A549 (cell line): ENCODE results near the gene VNN1. TPM values are rescaled to one million over a fixed set of nuclear protein-coding genes. Genes with fewer than 3 reads are reported as not detected.

Source experiments
- ATAC-seq, 2 experiments: fragments of 200-7000 bp in 1 of 2; fragments of >200 bp in 1 of 2; cut with Nextera tagmentation in 1 of 2; cut with Tn5 transposase in 1 of 2; 3 replicates each; pipeline versions ENCODE4 v1.8.0 to v1.9.1; 2018 to 2020; ENCODE audit warnings: mild to moderate bottlenecking in 1 of 2, moderate library complexity in 1 of 2
- CTCF ChIA-PET: fragments of 300-600 bp; sonication (Branson Sonifier 250); formaldehyde crosslinking; extraction: SDS; loops from one replicate; lab custom pipeline; 2021; ENCODE audit warnings: antibody characterized with exemption, inconsistent platforms; lab: Yijun Ruan, JAX
- POLR2A ChIA-PET: fragments of 350-600 bp; formaldehyde crosslinking; extraction: SDS; loops from one replicate; lab custom pipeline; 2021; ENCODE audit warnings: antibody characterized with exemption, inconsistent platforms; lab: Yijun Ruan, JAX
- DNase-seq, 2 experiments: peaks; one replicate each; pipeline versions ENCODE4 v3.0.0 to v3.0.0-alpha.2; 2011 to 2016; ENCODE audit warnings: low read depth in 1 of 2, low spot score in 1 of 2
- FAIRE-seq: peaks from 2 replicates; lab custom pipeline; 2011; peaks lifted over from hg19 to GRCh38; lab: Jason Lieb, UNC
- H3K27ac ChIP-seq, 2 experiments: fragments of >200 bp; sonication (Bioruptor Twin); formaldehyde crosslinking; 3 replicates each; pipeline ENCODE4 v1.5.1; 2016 to 2017
- H3K4me1 ChIP-seq: fragments of >200 bp; sonication (Bioruptor Twin); formaldehyde crosslinking; 3 replicates; pipeline ENCODE4 v1.6.1; 2016
- H3K4me2 ChIP-seq: fragments of >200 bp; sonication (Bioruptor Twin); formaldehyde crosslinking; 3 replicates; pipeline ENCODE4 v1.6.1; 2016
- H3K4me3 ChIP-seq: fragments of >200 bp; sonication (Bioruptor Twin); formaldehyde crosslinking; 3 replicates; pipeline ENCODE4 v1.5.1; 2016
- H3K9me3 ChIP-seq: fragments of >200 bp; sonication (Bioruptor Twin); formaldehyde crosslinking; 3 replicates; pipeline ENCODE4 v1.6.1; 2016
- CEBPB ChIP-seq, 2 experiments: fragments of >200 bp in 1 of 2; sonication (Bioruptor Twin) in 1 of 2; formaldehyde crosslinking in 1 of 2; IDR thresholded peaks; 2 replicates each; pipeline ENCODE4 v1.6.1; 2012 to 2016
- CHD2 ChIP-seq: fragments of 150-350 bp; IDR thresholded peaks from 2 replicates; pipeline ENCODE4 v1.6.1; 2014; ENCODE audit warnings: low read length; ENCODE audit not compliant: partially characterized antibody
- E2F6 ChIP-seq: IDR thresholded peaks from 2 replicates; pipeline ENCODE4 v1.6.1; 2012; ENCODE audit warnings: low read depth, borderline replicate concordance
- EHF ChIP-seq: fragments of 250-450 bp; sonication (Bioruptor Pico); IDR thresholded peaks from 2 replicates; pipeline ENCODE4 v1.5.0; 2020; ENCODE audit warnings: mild to moderate bottlenecking
- EHMT2 ChIP-seq: fragments of 200-600 bp; sonication (generic); IDR thresholded peaks from 2 replicates; pipeline ENCODE4 v1.6.1; 2016; ENCODE audit warnings: antibody characterized with exemption, low read depth, mild to moderate bottlenecking, moderate library complexity
- FOSL2 ChIP-seq, 2 experiments: fragments of 450-650 bp in 1 of 2; fragments of >200 bp in 1 of 2; sonication (Bioruptor Twin) in 1 of 2; formaldehyde crosslinking; IDR thresholded peaks; 2 replicates each; pipeline versions ENCODE4 v1.5.0 to v1.6.1; 2016 to 2020; ENCODE audit warnings: mild to moderate bottlenecking in 1 of 2, moderate library complexity in 1 of 2
- HDAC2 ChIP-seq: fragments of 200-600 bp; sonication (generic); IDR thresholded peaks from 2 replicates; pipeline ENCODE4 v1.6.1; 2016
- HES2 ChIP-seq: fragments of >200 bp; sonication (Bioruptor Twin); formaldehyde crosslinking; IDR thresholded peaks from 2 replicates; pipeline ENCODE4 v1.6.1; 2016
- HMGXB4 ChIP-seq: fragments of 250-450 bp; sonication (Bioruptor Pico); IDR thresholded peaks from 2 replicates; pipeline ENCODE4 v1.5.0; 2021; ENCODE audit warnings: mild to moderate bottlenecking, moderate library complexity, borderline replicate concordance
- HOXA7 ChIP-seq: fragments of 250-450 bp; sonication (Bioruptor Pico); IDR thresholded peaks from 2 replicates; pipeline ENCODE4 v1.5.0; 2020; ENCODE audit warnings: mild to moderate bottlenecking, moderate library complexity
- HOXB13 ChIP-seq: fragments of 250-450 bp; sonication (Bioruptor Pico); IDR thresholded peaks from 2 replicates; pipeline ENCODE4 v1.5.0; 2020; ENCODE audit warnings: low read depth, mild to moderate bottlenecking, moderate library complexity
- HOXB5 ChIP-seq: fragments of 250-450 bp; sonication (Bioruptor Pico); IDR thresholded peaks from 2 replicates; pipeline ENCODE4 v1.5.0; 2020; ENCODE audit warnings: mild to moderate bottlenecking, moderate library complexity
- KDM1A ChIP-seq: fragments of 200-600 bp; sonication (generic); IDR thresholded peaks from 2 replicates; pipeline ENCODE4 v1.6.1; 2016; ENCODE audit warnings: low read depth, mild to moderate bottlenecking
- KDM5A ChIP-seq: fragments of 200-600 bp; sonication (generic); IDR thresholded peaks from 2 replicates; pipeline ENCODE4 v1.6.1; 2016; ENCODE audit warnings: antibody characterized with exemption, mild to moderate bottlenecking
- MAZ ChIP-seq: fragments of 150-350 bp; IDR thresholded peaks from 2 replicates; pipeline ENCODE4 v1.6.1; 2014; ENCODE audit warnings: antibody characterized with exemption, low read depth, low read length, borderline replicate concordance
- MYC ChIP-seq: IDR thresholded peaks from 2 replicates; pipeline ENCODE4 v1.6.1; 2012; ENCODE audit warnings: mild to moderate bottlenecking, inconsistent platforms, low read length, improper control_type of control experiment, borderline replicate concordance
- NPAS2 ChIP-seq: fragments of 250-450 bp; sonication (Bioruptor Pico); IDR thresholded peaks from 2 replicates; pipeline ENCODE4 v1.8.0; 2022; ENCODE audit warnings: mild to moderate bottlenecking, moderate library complexity, borderline replicate concordance
- NR3C1 ChIP-seq: fragments of >200 bp; sonication (Bioruptor Twin); formaldehyde crosslinking; IDR thresholded peaks from 3 replicates; pipeline ENCODE4 v1.6.1; 2017
- PBX3 ChIP-seq: IDR thresholded peaks from 2 replicates; pipeline ENCODE4 v1.6.1; 2012
- PHF8 ChIP-seq: fragments of 200-600 bp; sonication (generic); IDR thresholded peaks from 2 replicates; pipeline ENCODE4 v1.6.1; 2016; ENCODE audit warnings: low read depth, mild to moderate bottlenecking, antibody characterized with exemption, moderate library complexity, borderline replicate concordance
- POLR2A ChIP-seq: IDR thresholded peaks from 2 replicates; pipeline ENCODE4 v1.6.1; 2012; ENCODE audit warnings: mild to moderate bottlenecking, low read length
- RARB ChIP-seq: fragments of 250-450 bp; sonication (Bioruptor Pico); IDR thresholded peaks from 2 replicates; pipeline ENCODE4 v1.8.0; 2021; ENCODE audit warnings: mild to moderate bottlenecking, moderate library complexity
- RCOR1 ChIP-seq: fragments of 150-350 bp; IDR thresholded peaks from 2 replicates; pipeline ENCODE4 v1.6.1; 2014; ENCODE audit warnings: antibody characterized with exemption, low read length, low read depth
- RNF2 ChIP-seq: fragments of 200-600 bp; sonication (generic); IDR thresholded peaks from 2 replicates; pipeline ENCODE4 v1.6.1; 2016; ENCODE audit warnings: low read depth, mild to moderate bottlenecking, antibody characterized with exemption, moderate library complexity, borderline replicate concordance
- SREBF2 ChIP-seq: fragments of 450-650 bp; IDR thresholded peaks from 2 replicates; pipeline ENCODE4 v1.6.1; 2014; ENCODE audit warnings: mild to moderate bottlenecking, moderate library complexity
- TFCP2L1 ChIP-seq: fragments of 250-450 bp; sonication (Bioruptor Pico); IDR thresholded peaks from 2 replicates; pipeline ENCODE4 v1.5.0; 2021; ENCODE audit warnings: mild to moderate bottlenecking
- ZC3H11A ChIP-seq: fragments of 450-650 bp; IDR thresholded peaks from 2 replicates; pipeline ENCODE4 v1.6.1; 2014; ENCODE audit warnings: antibody characterized with exemption, mild to moderate bottlenecking
- WGBS: methylation state at CpG from one replicate; pipeline ENCODE4 v1.1.6; 2017; ENCODE audit errors: missing lambda C conversion rate; 5-methylcytosine and 5-hydroxymethylcytosine counted together
- polyA plus RNA-seq, 4 experiments: library from polyadenylated mRNA; depleted of rRNA in 3 of 4; stranded (reverse); fragments of >200 nt; fragmentation: RNase III in 1 of 4; extraction: RNeasy Plus Mini Kit Qiagen cat#74134 plus additional on column Dnase treatment in 1 of 4; gene quantifications; 2 replicates in 3 of 4; 3 replicates in 1 of 4; pipeline ENCODE4 v1.2.3, GENCODE V29; 2011 to 2017
- TF ChIP-seq, protein P1 (sequence below): IDR thresholded peaks from 2 replicates; pipeline ENCODE4 v1.6.1; 2012
- TF ChIP-seq, protein P2 (sequence below): fragments of 150-350 bp; IDR thresholded peaks from 2 replicates; pipeline ENCODE4 v1.6.1; 2014; ENCODE audit warnings: low read depth, mild to moderate bottlenecking, low read length

Gene VNN1
- polyA plus RNA-seq, 2 of the 4 experiments (the other 2 are of a cell fraction): 0.03 to 0.09 TPM

GRCh38 chr6:132698608-132699007, 15.2 kb downstream of the VNN1 start:
- ATAC-seq: no peak
- no peaks in the 10 kb centered on the region for H3K4me1 ChIP-seq
- 8% methylated on average over 1 of the region's 1 CpG for WGBS
- H3K27ac ChIP-seq: no peak overlapping the region
- H3K4me2 ChIP-seq: no peak overlapping the region
- TF ChIP-seq CEBPB (IDR thresholded peaks at IDR 0.05) (no peak), POLR2A (no peak), NPAS2 (no peak), RCOR1 (no peak), EHF (CRISPR knock-in tag) (no peak), MAZ (no peak), PBX3 (no peak), KDM5A (no peak), PHF8 (no peak)
- TF ChIP-seq, protein P1, sequence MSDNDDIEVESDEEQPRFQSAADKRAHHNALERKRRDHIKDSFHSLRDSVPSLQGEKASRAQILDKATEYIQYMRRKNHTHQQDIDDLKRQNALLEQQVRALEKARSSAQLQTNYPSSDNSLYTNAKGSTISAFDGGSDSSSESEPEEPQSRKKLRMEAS: no peak
- TF ChIP-seq, all 56 proteins: peak for 0
- Histone ChIP-seq H3K9me3 (no peaks in the 10 kb centered on the region), H3K4me3 (no peak overlapping the region)
- FAIRE-seq (no peak), DNase-seq (no peak)
- ChIA-PET POLR2A (no interaction called here), CTCF (no interaction called here)

GRCh38 chr6:132695773-132696172, 18.1 kb downstream of the VNN1 start:
- FAIRE-seq (no peak), ATAC-seq (no peak), DNase-seq (no peak)
- CTCF ChIA-PET: no interaction called here
- WGBS: 11% methylated on average over 1 of the region's 1 CpG
- Histone ChIP-seq H3K9me3 (no peaks in the 10 kb centered on the region), H3K27ac (no peak overlapping the region), H3K4me3 (no peak overlapping the region), H3K4me1 (no peaks in the 10 kb centered on the region; the same call in 2 of the 3 replicates), H3K4me2 (no peak overlapping the region)
- POLR2A ChIA-PET: no interaction called here
- no peak for TF ChIP-seq HDAC2
- TF ChIP-seq HOXA7: no peak
- TF ChIP-seq RCOR1: no peak
- TF ChIP-seq PHF8: no peak
- no peak for TF ChIP-seq NR3C1
- TF ChIP-seq HOXB13: no peak
- no peak for TF ChIP-seq EHF (CRISPR knock-in tag)
- TF ChIP-seq KDM5A: no peak
- TF ChIP-seq RARB (CRISPR knock-in tag): no peak
- no peak for TF ChIP-seq EHMT2
- no peak for TF ChIP-seq CEBPB (IDR thresholded peaks at IDR 0.05)
- TF ChIP-seq SREBF2: no peak
- no peak for TF ChIP-seq KDM1A

- FAIRE-seq (no peak), ATAC-seq (no peak), DNase-seq (no peak)
- Histone ChIP-seq H3K27ac (no peak overlapping the region), H3K4me3 (no peak overlapping the region), H3K9me3 (no peaks in the 10 kb centered on the region)
- WGBS: 37% methylated on average over 3 of the region's 3 CpGs
- no peak for TF ChIP-seq TFCP2L1 (CRISPR knock-in tag)
- no peak for TF ChIP-seq HES2
- TF ChIP-seq NR3C1: no peak
- no peak for TF ChIP-seq RNF2
- no peak for TF ChIP-seq E2F6
- TF ChIP-seq, protein P2, sequence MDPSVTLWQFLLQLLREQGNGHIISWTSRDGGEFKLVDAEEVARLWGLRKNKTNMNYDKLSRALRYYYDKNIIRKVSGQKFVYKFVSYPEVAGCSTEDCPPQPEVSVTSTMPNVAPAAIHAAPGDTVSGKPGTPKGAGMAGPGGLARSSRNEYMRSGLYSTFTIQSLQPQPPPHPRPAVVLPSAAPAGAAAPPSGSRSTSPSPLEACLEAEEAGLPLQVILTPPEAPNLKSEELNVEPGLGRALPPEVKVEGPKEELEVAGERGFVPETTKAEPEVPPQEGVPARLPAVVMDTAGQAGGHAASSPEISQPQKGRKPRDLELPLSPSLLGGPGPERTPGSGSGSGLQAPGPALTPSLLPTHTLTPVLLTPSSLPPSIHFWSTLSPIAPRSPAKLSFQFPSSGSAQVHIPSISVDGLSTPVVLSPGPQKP: no peak
- no peak for TF ChIP-seq ZC3H11A
- TF ChIP-seq PHF8: no peak
- no peak for TF ChIP-seq HOXB5 (CRISPR knock-in tag)
- no peak for TF ChIP-seq CHD2
- no peak for TF ChIP-seq FOSL2 (IDR thresholded peaks at IDR 0.05)
- no peak for TF ChIP-seq FOSL2 (CRISPR knock-in tag; IDR thresholded peaks at IDR 0.05)
- no peak for TF ChIP-seq MYC
- TF ChIP-seq HMGXB4: no peak
- TF ChIP-seq NPAS2: no peak
- no peak for TF ChIP-seq EHMT2
- TF ChIP-seq, all 56 proteins: peak for 0
- Histone ChIP-seq H3K4me1 (no peaks in the 10 kb centered on the region; the same call in 2 of the 3 replicates), H3K4me2 (0 out of 3 replicates have a peak overlapping the region, but pooled peaks have one; percentile 8)
- ChIA-PET CTCF (no interaction called here), POLR2A (no interaction called here)
These were observed 20.4 kb downstream of the VNN1 start for GRCh38 chr6:132693478-132693877.
